Ectodermal cell (in vitro differentiated cells): ENCODE results near the gene PRR5.

ENCODE experiments used
- H3K27ac ChIP-seq: 2 replicates; pipeline ENCODE4 v1.7.0; 2013; ENCODE audit warnings: mild to moderate bottlenecking, low read depth, low read length; ENCODE audit not compliant: insufficient read depth, poor library complexity, severe bottlenecking
- H3K27me3 ChIP-seq: 2 replicates; pipeline ENCODE4 v1.7.0; 2013; ENCODE audit warnings: mild to moderate bottlenecking, low read length; ENCODE audit not compliant: insufficient read depth, control insufficient read depth, poor library complexity, severe bottlenecking
- H3K36me3 ChIP-seq: one replicate; pipeline ENCODE4 v1.7.0; 2013; ENCODE audit warnings: low read length; ENCODE audit not compliant: control insufficient read depth, insufficient read depth
- H3K4me1 ChIP-seq: one replicate; pipeline ENCODE4 v1.7.0; 2013; ENCODE audit warnings: low read length; ENCODE audit not compliant: control insufficient read depth, insufficient read depth
- H3K4me3 ChIP-seq: 2 replicates; pipeline ENCODE4 v1.7.0; 2013; ENCODE audit warnings: low read depth, low read length, control low read depth; ENCODE audit not compliant: insufficient read depth
- H3K9me3 ChIP-seq: 2 replicates; pipeline ENCODE4 v1.7.0; 2013; ENCODE audit warnings: mild to moderate bottlenecking, low read length, moderate library complexity; ENCODE audit not compliant: control insufficient read depth
- WGBS, 2 experiments: methylation state at CpG; one replicate each; pipeline ENCODE4 v1.1.7; 2013; ENCODE audit warnings: missing lambda C conversion rate in 2 of 2; 5-methylcytosine and 5-hydroxymethylcytosine counted together

The PRR5 gene

GRCh38 chr22:44692662-44693007 lies 9.4 kb upstream of the PRR5 start:
- no peaks in the 10 kb centered on the region for H3K4me1 ChIP-seq
- H3K36me3 ChIP-seq: no peaks in the 10 kb centered on the region
- H3K27me3 ChIP-seq: no peaks in the 10 kb centered on the region
- H3K27ac ChIP-seq: no peak overlapping the region
- no peak overlapping the region for H3K4me3 ChIP-seq
- WGBS, 2 experiments: 91 to 92% methylated on average over 11 of the region's 11 CpGs
- H3K9me3 ChIP-seq: no peaks in the 10 kb centered on the region

- Histone ChIP-seq H3K36me3 (no peaks in the 10 kb centered on the region), H3K4me3 (no peak overlapping the region), H3K9me3 (no peaks in the 10 kb centered on the region), H3K4me1 (peaks cover 4% of the 10 kb centered on the region), H3K27ac (no peak overlapping the region), H3K27me3 (no peaks in the 10 kb centered on the region)
- WGBS, 2 experiments: 93 to 94% methylated on average over 4 of the region's 4 CpGs
Observed at GRCh38 chr22:44693145-44693544, 8.9 kb upstream of the PRR5 start.

GRCh38 chr22:44693756-44694155 lies 8.2 kb upstream of the PRR5 start:
- peaks cover 10% of the 10 kb centered on the region for H3K4me1 ChIP-seq
- WGBS, 2 experiments: 91 to 92% methylated on average over 9 of the region's 9 CpGs
- H3K4me3 ChIP-seq: no peak overlapping the region
- no peaks in the 10 kb centered on the region for H3K36me3 ChIP-seq
- H3K9me3 ChIP-seq: no peaks in the 10 kb centered on the region
- no peaks in the 10 kb centered on the region for H3K27me3 ChIP-seq
- H3K27ac ChIP-seq: no peak overlapping the region

GRCh38 chr22:44697423-44698141 lies 4.4 kb upstream of the PRR5 start:
- H3K4me3 ChIP-seq: no peak overlapping the region
- no peak overlapping the region for H3K27ac ChIP-seq
- H3K9me3 ChIP-seq: no peaks in the 10 kb centered on the region
- H3K27me3 ChIP-seq: peaks cover 18% of the 10 kb centered on the region
- no peaks in the 10 kb centered on the region for H3K36me3 ChIP-seq
- peaks cover 22% of the 10 kb centered on the region for H3K4me1 ChIP-seq
- 38 to 40% methylated on average over 22 of the region's 22 CpGs for WGBS, 2 experiments

- no peak overlapping the region for H3K4me3 ChIP-seq
- H3K4me1 ChIP-seq: peaks cover 32% of the 10 kb centered on the region
- no peaks in the 10 kb centered on the region for H3K36me3 ChIP-seq
- H3K27me3 ChIP-seq: peaks cover 30% of the 10 kb centered on the region
- peak overlapping the region; percentile 84 for H3K27ac ChIP-seq
- H3K9me3 ChIP-seq: no peaks in the 10 kb centered on the region
- WGBS, 2 experiments: 40 to 47% methylated on average over 23 of the region's 23 CpGs
Observed at GRCh38 chr22:44698531-44699421, 3.2 kb upstream of the PRR5 start.

- Histone ChIP-seq H3K27ac (no peak overlapping the region), H3K4me3 (no peak overlapping the region), H3K27me3 (peaks cover 30% of the 10 kb centered on the region), H3K4me1 (peaks cover 32% of the 10 kb centered on the region), H3K9me3 (no peaks in the 10 kb centered on the region), H3K36me3 (no peaks in the 10 kb centered on the region)
- WGBS, 2 experiments: 92% methylated on average over 6 of the region's 6 CpGs
Observed at GRCh38 chr22:44700456-44700855, 1.5 kb upstream of the PRR5 start.

- H3K4me1 ChIP-seq: peaks cover 32% of the 10 kb centered on the region
- no peak overlapping the region for H3K27ac ChIP-seq
- H3K27me3 ChIP-seq: peaks cover 30% of the 10 kb centered on the region
- H3K36me3 ChIP-seq: no peaks in the 10 kb centered on the region
- peak overlapping the region; percentile 8 for H3K4me3 ChIP-seq
- no peaks in the 10 kb centered on the region for H3K9me3 ChIP-seq
- WGBS, 2 experiments: 90 to 95% methylated on average over 5 of the region's 5 CpGs
Observed at GRCh38 chr22:44701187-44701790, 715 bp upstream of the PRR5 start.

GRCh38 chr22:44702479-44703198 lies 635 bp downstream of the PRR5 start:
- H3K4me1 ChIP-seq: peaks cover 32% of the 10 kb centered on the region
- peaks cover 30% of the 10 kb centered on the region for H3K27me3 ChIP-seq

GRCh38 chr22:44703255-44703870 lies 1.4 kb downstream of the PRR5 start:
- H3K4me3 ChIP-seq: peak overlapping the region; percentile 60
- H3K27me3 ChIP-seq: peaks cover 30% of the 10 kb centered on the region
- 40 to 42% methylated on average over 23 of the region's 23 CpGs for WGBS, 2 experiments
- H3K9me3 ChIP-seq: no peaks in the 10 kb centered on the region
- H3K36me3 ChIP-seq: no peaks in the 10 kb centered on the region
- H3K4me1 ChIP-seq: peaks cover 26% of the 10 kb centered on the region
- no peak overlapping the region for H3K27ac ChIP-seq

More at GRCh38 chr22:44702479-44703198, 635 bp downstream of the PRR5 start:
- Histone ChIP-seq H3K4me3 (peak overlapping the region; percentile 60), H3K9me3 (no peaks in the 10 kb centered on the region), H3K36me3 (no peaks in the 10 kb centered on the region), H3K27ac (no peak overlapping the region)
- 0 to 1% methylated on average over 60 of the region's 60 CpGs for WGBS, 2 experiments
